PC-9 (cell line): ENCODE results near the gene UVRAG. TPM values are rescaled to one million over a fixed set of nuclear protein-coding genes. Genes with fewer than 3 reads are reported as not detected.

Experiments
- BruUV-seq: library from RNA; stranded (reverse); fragments of 400-500 nt; replicated peaks from 2 replicates; lab custom pipeline; 2021; lab: Mats Ljungman, UMichigan
- CTCF ChIA-PET: fragments of 300-600 bp; sonication (Branson Sonifier 250); formaldehyde crosslinking; loops from one replicate; lab custom pipeline; 2022; ENCODE audit warnings: antibody characterized with exemption; lab: Charles Lee
- POLR2A ChIA-PET: fragments of 300-600 bp; sonication (Branson Sonifier 250); formaldehyde crosslinking; loops from one replicate; lab custom pipeline; 2022; ENCODE audit warnings: antibody characterized with exemption; ENCODE audit not compliant: unreplicated experiment; lab: Charles Lee
- DNase-seq, 2 experiments: peaks; one replicate each; pipeline versions ENCODE4 v3.0.0 to v3.0.0-alpha.2; 2015 to 2022; ENCODE audit warnings: mixed read lengths in 1 of 2
- H2AFZ ChIP-seq: fragments of 200-600 bp; sonication (generic); 2 replicates; pipeline ENCODE4 v1.8.1; 2017; ENCODE audit warnings: antibody characterized with exemption
- H3F3A ChIP-seq: fragments of 200-600 bp; sonication (generic); 2 replicates; pipeline ENCODE4 v1.8.1; 2017; ENCODE audit warnings: antibody characterized with exemption, mild to moderate bottlenecking, low read depth; ENCODE audit not compliant: insufficient read depth
- H3K27ac ChIP-seq: fragments of 200-600 bp; sonication (generic); 2 replicates; pipeline ENCODE4 v1.6.1; 2016; ENCODE audit warnings: mixed run types
- H3K27me3 ChIP-seq: fragments of 200-600 bp; sonication (generic); 2 replicates; pipeline ENCODE4 v1.6.1; 2016; ENCODE audit warnings: low read depth, mixed run types; ENCODE audit not compliant: insufficient read depth
- H3K36me3 ChIP-seq: fragments of 200-600 bp; sonication (generic); 2 replicates; pipeline ENCODE4 v1.6.1; 2016; ENCODE audit warnings: low read depth, mixed run types
- H3K4me1 ChIP-seq: fragments of 200-600 bp; sonication (generic); replicated peaks from 2 replicates; pipeline ENCODE4 v1.6.1; 2016; ENCODE audit warnings: mixed run types; ENCODE audit not compliant: insufficient read depth
- H3K4me2 ChIP-seq: fragments of 200-600 bp; sonication (generic); 2 replicates; pipeline ENCODE4 v1.6.1; 2017; ENCODE audit warnings: mixed run types
- H3K4me3 ChIP-seq: fragments of 200-600 bp; sonication (generic); 2 replicates; pipeline ENCODE4 v1.6.1; 2016; ENCODE audit warnings: mixed run types
- H3K79me2 ChIP-seq: fragments of 200-600 bp; sonication (generic); 2 replicates; pipeline ENCODE4 v1.6.1; 2017; ENCODE audit warnings: low read depth, mixed run types
- H3K9me2 ChIP-seq: fragments of 200-600 bp; sonication (generic); 2 replicates; pipeline ENCODE4 v1.8.1; 2017; ENCODE audit warnings: mild to moderate bottlenecking; ENCODE audit not compliant: insufficient read depth
- H3K9me3 ChIP-seq: fragments of 200-600 bp; sonication (generic); 2 replicates; pipeline ENCODE4 v1.8.1; 2016; ENCODE audit warnings: low read depth; ENCODE audit not compliant: insufficient read depth
- H4K20me1 ChIP-seq: fragments of 200-600 bp; sonication (generic); 2 replicates; pipeline ENCODE4 v1.8.1; 2017; ENCODE audit not compliant: insufficient read depth
- EZH2 ChIP-seq: fragments of 200-600 bp; sonication (generic); IDR thresholded peaks from 2 replicates; pipeline ENCODE4 v1.8.0; 2017; ENCODE audit warnings: antibody characterized with exemption, low read depth
- intact Hi-C: fragments of 100-400 bp; cut with micrococcal nuclease; formaldehyde crosslinking; loops from one replicate; pipeline ENCODE4 v1.10.0; 2022; ENCODE audit not compliant: unreplicated experiment
- total RNA-seq: library from RNA; stranded (reverse); gene quantifications from 2 replicates; pipeline ENCODE4 v1.2.3, GENCODE V29; 2021
- TF ChIP-seq, protein P1 (sequence below): fragments of 200-600 bp; sonication (generic); conservative IDR thresholded peaks from 2 replicates; pipeline ENCODE4 v1.6.1; 2017; ENCODE audit warnings: mixed run types, antibody characterized with exemption, mild to moderate bottlenecking, moderate library complexity

The UVRAG gene
- total RNA-seq, 1 experiment from 2014 or later: 20.4 TPM

DNA sequence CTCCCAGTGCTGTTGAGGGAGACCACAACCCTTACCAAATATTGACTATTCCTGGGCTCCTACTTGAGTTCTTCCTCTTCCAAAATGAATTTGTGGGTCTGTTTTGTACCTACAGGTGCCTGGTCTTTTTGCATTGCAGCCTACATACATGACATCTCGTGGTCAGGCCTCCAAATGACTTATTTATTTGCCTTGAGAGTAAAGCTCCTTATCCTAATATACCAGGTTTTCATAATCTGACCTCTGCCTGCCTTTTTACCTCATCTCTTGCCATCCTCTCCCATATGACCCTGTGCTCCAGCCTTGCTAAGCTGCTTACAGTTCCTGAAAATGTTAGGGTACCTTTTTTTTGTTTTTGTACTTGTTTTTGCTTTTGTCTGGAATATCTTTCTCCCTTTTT, 130.4 kb downstream of the UVRAG start:
- intact Hi-C loops: no loop called here
- CTCF ChIA-PET: no interaction called here

DNA sequence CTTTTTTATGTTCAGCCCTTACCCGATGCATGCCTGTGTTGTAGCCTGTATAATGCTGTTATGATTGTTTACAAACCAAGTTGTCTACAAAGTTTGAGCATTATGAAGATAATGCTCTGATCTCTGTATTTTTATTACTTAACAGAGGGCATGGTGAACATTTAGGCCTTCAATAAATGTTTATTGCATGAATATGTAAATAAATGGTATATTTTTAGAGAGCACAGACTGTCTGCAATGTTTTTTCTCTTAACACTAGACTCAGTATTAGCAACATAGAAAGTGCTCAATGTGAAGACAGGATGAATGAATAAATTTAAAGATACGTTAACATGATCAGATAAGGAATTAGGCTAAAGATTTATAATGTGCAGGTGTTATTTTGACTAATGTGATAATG, 130.9 kb downstream of the UVRAG start:
- POLR2A ChIA-PET: no interaction called here
- DNase-seq: no peak
- Histone ChIP-seq H3K27me3 (no peaks in the 10 kb centered on the region), H3K36me3 (no peaks in the 10 kb centered on the region), H3K9me2 (no peaks in the 10 kb centered on the region), H3K27ac (no peak overlapping the region), H3K4me1 (no peaks in the 10 kb centered on the region; the same call in 1 of the 2 replicates), H3F3A (no peaks in the 10 kb centered on the region; the same call in 1 of the 2 replicates), H3K9me3 (no peaks in the 10 kb centered on the region), H2AFZ (no peak overlapping the region), H3K4me2 (no peak overlapping the region), H3K4me3 (no peak overlapping the region), H3K79me2 (no peaks in the 10 kb centered on the region), H4K20me1 (no peaks in the 10 kb centered on the region)
- BruUV-seq: no TSS peak
- CTCF ChIA-PET: no interaction called here
- TF ChIP-seq EZH2: no peak
- TF ChIP-seq, protein P1, sequence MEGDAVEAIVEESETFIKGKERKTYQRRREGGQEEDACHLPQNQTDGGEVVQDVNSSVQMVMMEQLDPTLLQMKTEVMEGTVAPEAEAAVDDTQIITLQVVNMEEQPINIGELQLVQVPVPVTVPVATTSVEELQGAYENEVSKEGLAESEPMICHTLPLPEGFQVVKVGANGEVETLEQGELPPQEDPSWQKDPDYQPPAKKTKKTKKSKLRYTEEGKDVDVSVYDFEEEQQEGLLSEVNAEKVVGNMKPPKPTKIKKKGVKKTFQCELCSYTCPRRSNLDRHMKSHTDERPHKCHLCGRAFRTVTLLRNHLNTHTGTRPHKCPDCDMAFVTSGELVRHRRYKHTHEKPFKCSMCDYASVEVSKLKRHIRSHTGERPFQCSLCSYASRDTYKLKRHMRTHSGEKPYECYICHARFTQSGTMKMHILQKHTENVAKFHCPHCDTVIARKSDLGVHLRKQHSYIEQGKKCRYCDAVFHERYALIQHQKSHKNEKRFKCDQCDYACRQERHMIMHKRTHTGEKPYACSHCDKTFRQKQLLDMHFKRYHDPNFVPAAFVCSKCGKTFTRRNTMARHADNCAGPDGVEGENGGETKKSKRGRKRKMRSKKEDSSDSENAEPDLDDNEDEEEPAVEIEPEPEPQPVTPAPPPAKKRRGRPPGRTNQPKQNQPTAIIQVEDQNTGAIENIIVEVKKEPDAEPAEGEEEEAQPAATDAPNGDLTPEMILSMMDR: no peak
- intact Hi-C loops: no loop called here

More for the DNA sequence above, 130.4 kb downstream of the UVRAG start:
- Histone ChIP-seq H3K27me3 (no peaks in the 10 kb centered on the region), H3F3A (no peaks in the 10 kb centered on the region; the same call in 1 of the 2 replicates), H3K27ac (no peak overlapping the region), H2AFZ (no peak overlapping the region), H3K4me1 (no peaks in the 10 kb centered on the region; the same call in 1 of the 2 replicates), H4K20me1 (no peaks in the 10 kb centered on the region), H3K4me3 (no peak overlapping the region), H3K4me2 (no peak overlapping the region), H3K9me3 (no peaks in the 10 kb centered on the region), H3K9me2 (no peaks in the 10 kb centered on the region), H3K79me2 (no peaks in the 10 kb centered on the region), H3K36me3 (no peaks in the 10 kb centered on the region)
- DNase-seq: no peak
- POLR2A ChIA-PET: no interaction called here
- BruUV-seq: no TSS peak
- TF ChIP-seq, protein P1: no peak
- TF ChIP-seq EZH2: no peak

DNA sequence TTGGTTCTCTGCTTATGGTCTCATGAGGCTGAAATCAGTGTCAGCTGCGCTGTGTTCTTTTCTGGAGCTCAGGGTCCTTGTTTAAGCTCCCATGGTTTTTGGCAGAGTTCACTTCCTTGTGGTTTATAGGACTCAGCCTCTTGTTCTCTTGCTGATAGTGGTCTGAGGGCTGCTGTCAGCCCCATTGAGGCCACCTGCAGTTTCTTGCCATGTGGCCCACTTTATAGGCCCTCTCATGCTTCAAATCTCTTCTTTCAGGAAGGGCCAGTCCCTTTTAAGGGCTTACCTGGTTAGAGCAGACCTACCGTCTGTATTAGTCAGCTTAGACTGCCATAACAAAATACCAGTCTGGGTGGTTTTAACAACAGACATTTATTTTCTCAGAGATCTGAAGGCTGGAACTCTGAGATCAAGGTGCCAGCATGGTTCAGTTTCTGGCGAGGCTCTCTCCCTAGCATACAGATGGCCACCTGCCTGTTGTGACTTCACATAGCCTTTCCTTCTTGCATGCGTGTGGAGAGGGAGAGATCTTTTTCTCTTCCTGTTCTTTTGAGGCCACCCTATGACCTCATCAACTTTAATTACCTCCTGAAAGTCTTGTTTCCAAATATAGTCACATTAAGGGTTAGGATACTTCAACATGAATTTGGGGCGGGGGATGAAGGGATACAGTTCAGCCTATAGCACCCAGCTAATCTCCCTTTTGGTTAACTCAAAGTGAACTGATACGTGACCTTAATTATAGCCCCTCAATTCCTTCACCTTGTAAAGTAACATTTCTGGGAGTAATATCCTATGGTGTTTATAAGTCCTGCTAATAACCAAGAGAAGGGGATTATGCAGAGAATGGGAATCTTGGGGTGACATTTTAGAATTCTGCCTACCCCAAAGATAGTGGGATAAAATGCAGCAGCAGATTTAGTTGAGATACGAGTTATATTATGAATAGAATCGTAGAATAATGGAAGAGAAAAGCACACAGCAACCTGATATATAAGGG, 131.8 kb downstream of the UVRAG start:
- peak in 1 of 2 experiments; percentile 56 for DNase-seq
- no peak overlapping the region for H3K27ac ChIP-seq
- no peak overlapping the region for H2AFZ ChIP-seq
- no peaks in the 10 kb centered on the region for H3K9me2 ChIP-seq
- intact Hi-C loops: no loop called here
- no peak for TF ChIP-seq EZH2
- H3K36me3 ChIP-seq: no peaks in the 10 kb centered on the region
- no peaks in the 10 kb centered on the region for H3K79me2 ChIP-seq
- H3K4me1 ChIP-seq: no peaks in the 10 kb centered on the region; the same call in 1 of the 2 replicates
- H4K20me1 ChIP-seq: no peaks in the 10 kb centered on the region
- ChIA-PET POLR2A (no interaction called here), CTCF (no interaction called here)
- no TSS peak for BruUV-seq
- H3K9me3 ChIP-seq: no peaks in the 10 kb centered on the region
- H3F3A ChIP-seq: no peaks in the 10 kb centered on the region; the same call in 1 of the 2 replicates
- no peaks in the 10 kb centered on the region for H3K27me3 ChIP-seq
- no peak overlapping the region for H3K4me3 ChIP-seq
- no peak overlapping the region for H3K4me2 ChIP-seq
